Activated CD4-positive, alpha-beta T cell treated with anti-CD3 and anti-CD28 coated beads, Interleukin-2, Interleukin-6, amounts not matched to agents 100 ng/mL and 50 ng/mL, durations not matched to agents 16 hours and 8 hours (primary cell): ENCODE data around the gene FNDC3B.
"Not testable (repeated sequence)": the region's sequence is repeated elsewhere in the genome, so short reads cannot be mapped to it uniquely, and the experiment has no call there.

ENCODE experiments used
- DNase-seq: peaks from one replicate; pipeline ENCODE4 v3.0.0-alpha.2; 2020

The FNDC3B gene

GRCh38 chr3:172034786-172035685, 4.3 kb upstream of the FNDC3B start:
- DNase-seq, result peak; percentile 39

- peak; percentile 27 for DNase-seq
These were observed 2.7 kb upstream of the FNDC3B start for GRCh38 chr3:172036541-172037215.

- DNase-seq, result no peak
These were observed 461 bp upstream of the FNDC3B start for GRCh38 chr3:172038798-172039435.

- peak; percentile 27 for DNase-seq
These were observed 951 bp downstream of the FNDC3B start for GRCh38 chr3:172040078-172040980.

- no peak for DNase-seq
These were observed 1.9 kb downstream of the FNDC3B start for GRCh38 chr3:172040981-172041963.

GRCh38 chr3:172042136-172042662, 2.8 kb downstream of the FNDC3B start:
- no peak for DNase-seq

- not testable (repeated sequence) for DNase-seq
These were observed 3.3 kb downstream of the FNDC3B start for GRCh38 chr3:172042663-172043179.

GRCh38 chr3:172043233-172043632, 3.9 kb downstream of the FNDC3B start:
- DNase-seq, result no peak

GRCh38 chr3:172043766-172044165, 4.4 kb downstream of the FNDC3B start:
- DNase-seq, result no peak

- DNase-seq, result no peak
These were observed 5.6 kb downstream of the FNDC3B start for GRCh38 chr3:172044833-172045585.

GRCh38 chr3:172046268-172046915, 7.0 kb downstream of the FNDC3B start:
- peak; percentile 13 for DNase-seq

GRCh38 chr3:172047567-172048115, 8.3 kb downstream of the FNDC3B start:
- DNase-seq, result no peak

GRCh38 chr3:172048599-172048998, 9.2 kb downstream of the FNDC3B start:
- DNase-seq, result no peak

- no peak for DNase-seq
These were observed 12.1 kb downstream of the FNDC3B start for GRCh38 chr3:172051310-172051956.

- DNase-seq, result no peak
These were observed 12.6 kb downstream of the FNDC3B start for GRCh38 chr3:172051957-172052354.

- no peak for DNase-seq
These were observed 13.0 kb downstream of the FNDC3B start for GRCh38 chr3:172052405-172052804.

- DNase-seq, result no peak
These were observed 14.9 kb downstream of the FNDC3B start for GRCh38 chr3:172054115-172054764.

GRCh38 chr3:172056416-172056815, 17.0 kb downstream of the FNDC3B start:
- DNase-seq, result no peak
